ENCODE measurements around the gene STK10. TPM values are rescaled to one million over a fixed set of nuclear protein-coding genes. Genes with fewer than 3 reads are reported as not detected.

STK10 gene
- total and polyA plus RNA-seq, 9 of the 15 experiments (the other 6 are each of a cell fraction or from before 2014, with no cell fraction given) = 0.30 to 6.7 (median 2.4) TPM

- TF ChIP-seq RAD21 (CRISPR knock-in tag; conservative IDR thresholded peaks at IDR 0.05 in 1 of 2, IDR thresholded peaks at IDR 0.05 in 1 of 2) (peak in 1 of 2 experiments; percentile 16; a peak in 1 of 4 replicates), E2F8 (IDR thresholded peaks at IDR 0.05; ENCODE audit: low read depth, partially characterized antibody) (no peak), MTF1 (CRISPR knock-in tag; IDR thresholded peaks at IDR 0.05; ENCODE audit: borderline replicate concordance) (no peak), ARID1B (IDR thresholded peaks at IDR 0.05) (peak; percentile 42; the same call in 1 of the 2 replicates), ATF7 (IDR thresholded peaks at IDR 0.05) (peak; percentile 62), DEAF1 (CRISPR knock-in tag; IDR thresholded peaks at IDR 0.05) (0 out of 2 replicates have a peak, but pooled peaks have one; percentile 8), GABPB2 (CRISPR knock-in tag; conservative IDR thresholded peaks at IDR 0.05) (no peak), RCOR1 (IDR thresholded peaks at IDR 0.05; ENCODE audit: borderline replicate concordance in 1 of 2, low read depth in 2 of 2, low read length in 2 of 2) (peak; percentile 21 to 91; a peak in 2 of 4 replicates), USF1 (CRISPR knock-in tag; IDR thresholded peaks at IDR 0.05) (peak; percentile 29; the same call in 1 of the 2 replicates), AFF1 (IDR thresholded peaks at IDR 0.05; ENCODE audit: low read depth in 1 of 2, partially characterized antibody in 2 of 2) (no peak), THAP7 (CRISPR knock-in tag; IDR thresholded peaks at IDR 0.05) (no peak), FOSL1 (tag; conservative IDR thresholded peaks at IDR 0.05) (0 out of 2 replicates have a peak, but pooled peaks have one; percentile 10), MYBL2 (IDR thresholded peaks at IDR 0.05; ENCODE audit: low read depth) (no peak), MYBL2 (CRISPR knock-in tag; IDR thresholded peaks at IDR 0.05; ENCODE audit: borderline replicate concordance) (no peak), CEBPB (tag; IDR thresholded peaks at IDR 0.05) (peak; percentile 39; the same call in 1 of the 2 replicates)
Observed at GRCh38 chr5:172150514-172151425, 37.3 kb downstream of the STK10 start (continued).
